HepG2 (cell line): ENCODE data around the gene YLPM1. TPM values are rescaled to one million over a fixed set of nuclear protein-coding genes. Genes with fewer than 3 reads are reported as not detected.

Experiments
- ATAC-seq: fragments of 200-7000 bp; cut with Tn5 transposase; 3 replicates; pipeline ENCODE4 v1.9.1; 2020; ENCODE audit warnings: mild to moderate bottlenecking, moderate library complexity
- BruUV-seq: library from RNA; stranded (reverse); fragments of 400-500 nt; replicated peaks from 2 replicates; lab custom pipeline; 2021; lab: Mats Ljungman, UMichigan
- CTCF ChIA-PET: fragments of 300-600 bp; formaldehyde crosslinking; extraction: SDS; loops from one replicate; lab custom pipeline; 2021; ENCODE audit warnings: low total read pairs, inconsistent platforms, low intra/inter-chr PET ratio; lab: Yijun Ruan, JAX
- POLR2A ChIA-PET: fragments of 350-600 bp; sonication (Branson Sonifier 250); formaldehyde crosslinking; loops from one replicate; lab custom pipeline; 2020; ENCODE audit warnings: antibody characterized with exemption, inconsistent platforms; lab: Yijun Ruan, JAX
- DNase-seq: peaks from one replicate; pipeline ENCODE4 v3.0.0-alpha.2; 2015; ENCODE audit warnings: low spot score
- FAIRE-seq: peaks from 3 replicates; lab custom pipeline; 2011; peaks lifted over from hg19 to GRCh38; lab: Jason Lieb, UNC
- H2AFZ ChIP-seq: one replicate; pipeline ENCODE4 v1.6.1; 2011; ENCODE audit warnings: low read length, inconsistent platforms
- H3K27ac ChIP-seq: fragments of 300-600 bp; 3 replicates; pipeline ENCODE4 v1.8.0; 2011; ENCODE audit warnings: mixed run types, mild to moderate bottlenecking, mixed read lengths, low read length, inconsistent platforms; ENCODE audit not compliant: insufficient read depth; ENCODE audit errors: extremely low read length
- H3K27me3 ChIP-seq, 2 experiments: fragments of 200-600 bp in 1 of 2; 2 replicates in 1 of 2; 3 replicates in 1 of 2; pipeline versions ENCODE4 v1.6.0 to v1.8.0; 2011; ENCODE audit warnings: low read length in 2 of 2, mild to moderate bottlenecking in 2 of 2, moderate library complexity in 2 of 2, inconsistent platforms in 1 of 2; ENCODE audit not compliant: insufficient read depth in 2 of 2, control insufficient read depth in 1 of 2
- H3K36me3 ChIP-seq, 2 experiments: fragments of 200-600 bp in 1 of 2; replicated peaks in 1 of 2; 2 replicates in 1 of 2; 3 replicates in 1 of 2; pipeline versions ENCODE4 v1.5.1 to v1.8.0; 2011; ENCODE audit warnings: low read length in 2 of 2, inconsistent platforms in 1 of 2; ENCODE audit not compliant: insufficient read depth in 2 of 2, control insufficient read depth in 1 of 2
- H3K4me1 ChIP-seq: 2 replicates; pipeline ENCODE4 v1.5.1; 2012; ENCODE audit warnings: low read length, inconsistent platforms; ENCODE audit not compliant: insufficient read depth
- H3K4me2 ChIP-seq: 2 replicates; pipeline ENCODE4 v1.6.0; 2011; ENCODE audit warnings: low read depth, low read length, inconsistent platforms
- H3K4me3 ChIP-seq, 3 experiments: fragments of 200-600 bp in 1 of 3; sonication (generic), shearing (Covaris generic) in 1 of 3; replicated peaks in 1 of 3; 2 replicates each; pipeline ENCODE4 v1.5.1; 2011 to 2016; ENCODE audit warnings: low read length in 3 of 3, inconsistent platforms in 2 of 3, low read depth in 2 of 3, mild to moderate bottlenecking in 2 of 3, control low read depth in 1 of 3, mixed read lengths in 1 of 3; ENCODE audit not compliant: insufficient read depth in 1 of 3
- H3K79me2 ChIP-seq: one replicate; pipeline ENCODE4 v1.6.1; 2011; ENCODE audit warnings: low read length, inconsistent platforms; ENCODE audit not compliant: insufficient read depth
- H3K9ac ChIP-seq: 2 replicates; pipeline ENCODE4 v1.6.0; 2011; ENCODE audit warnings: mild to moderate bottlenecking, low read depth, low read length, inconsistent platforms; ENCODE audit not compliant: insufficient read depth
- H3K9me3 ChIP-seq: 2 replicates; pipeline ENCODE4 v1.5.1; 2012; ENCODE audit warnings: mild to moderate bottlenecking, low read length
- H4K20me1 ChIP-seq: 2 replicates; pipeline ENCODE4 v1.6.0; 2011; ENCODE audit warnings: inconsistent platforms, mild to moderate bottlenecking, low read length, moderate library complexity; ENCODE audit not compliant: insufficient read depth
- RFX3 ChIP-seq: IDR thresholded peaks from 2 replicates; pipeline ENCODE4 v1.6.1; 2016; ENCODE audit warnings: missing biosample characterization, missing genetic modification reagents
- RNF219 ChIP-seq: sonication (generic); formaldehyde crosslinking; IDR thresholded peaks from 2 replicates; pipeline ENCODE4 v1.5.0; 2020; ENCODE audit warnings: mild to moderate bottlenecking, missing genetic modification reagents
- SIN3B ChIP-seq: fragments of 150-350 bp; IDR thresholded peaks from 2 replicates; pipeline ENCODE4 v1.6.1; 2014; ENCODE audit warnings: low read length
- TIGD3 ChIP-seq: sonication (generic); formaldehyde crosslinking; IDR thresholded peaks from 2 replicates; pipeline ENCODE4 v1.5.1; 2020; ENCODE audit warnings: mild to moderate bottlenecking, missing genetic modification reagents, borderline replicate concordance
- ZNF331 ChIP-seq: sonication (generic); formaldehyde crosslinking; IDR thresholded peaks from 2 replicates; pipeline ENCODE4 v1.4.0; 2020; ENCODE audit warnings: missing genetic modification reagents
- WGBS: methylation state at CpG from one replicate; pipeline ENCODE4 v1.1.6; 2017; ENCODE audit warnings: low lambda C conversion rate; 5-methylcytosine and 5-hydroxymethylcytosine counted together
- in situ Hi-C: cut with HindIII; loops from 2 replicates; pipeline ENCODE4 v1.10.0; 2017; ENCODE audit warnings: low pct_unique_long_range_greater_than_20kb; ENCODE audit not compliant: extremely low pct_ligation_motif_present
- intact Hi-C: fragments of 100-400 bp; cut with micrococcal nuclease; formaldehyde crosslinking; loops from one replicate; pipeline ENCODE4 v1.10.0; 2022; ENCODE audit not compliant: unreplicated experiment
- polyA plus RNA-seq, 8 experiments: library from polyadenylated mRNA; depleted of rRNA in 3 of 8; stranded (reverse) in 7 of 8; unstranded in 1 of 8; fragments of >200 nt; fragmentation: Illumina TruSeq in 4 of 8; extraction: Trizol in 4 of 8; gene quantifications; 2 replicates each; pipeline versions ENCODE4 v1.2.1 to v1.2.3, GENCODE V29; 2011 to 2016; ENCODE audit warnings: low read depth in 4 of 8, missing spikeins in 1 of 8, mixed read lengths in 1 of 8; ENCODE audit not compliant: insufficient read depth in 1 of 8
- total RNA-seq, 5 experiments: library from RNA; depleted of rRNA; stranded (reverse); fragments of >200 nt; fragmentation: Illumina TruSeq; extraction: Trizol; gene quantifications; 2 replicates each; pipeline ENCODE4 v1.2.3, GENCODE V29; 2016; ENCODE audit warnings: low read depth in 1 of 5

YLPM1 gene
- total and polyA plus RNA-seq, 2 of the 13 experiments (the other 11 are each of a cell fraction or from before 2014, with no cell fraction given) = 6.7 to 21.9 TPM

GRCh38 chr14:74840603-74841030 is 77.5 kb downstream of the YLPM1 start (continued):
- no peak for TF ChIP-seq RNF219 (CRISPR knock-in tag)

GRCh38 chr14:74841230-74842207 is 78.4 kb downstream of the YLPM1 start:
- DNase-seq = no peak
- H3K27me3 ChIP-seq = no peaks in the 10 kb centered on the region
- no peaks in the 10 kb centered on the region for H4K20me1 ChIP-seq
- FAIRE-seq = no peak
- no peak overlapping the region for H3K9ac ChIP-seq
- no peak overlapping the region for H3K4me3 ChIP-seq
- 92% methylated on average over 4 of the region's 4 CpGs for WGBS
- BruUV-seq = no TSS peak
- in situ Hi-C loops (no loop called here), intact Hi-C loops (no loop called here)
- ATAC-seq = no peak
- 0 out of 5 replicates have a peak, but pooled peaks cover 1 to 2% of the 10 kb centered on the region in 2 experiments for H3K36me3 ChIP-seq
- H3K4me1 ChIP-seq = peaks cover 7% of the 10 kb centered on the region
- no peak overlapping the region for H3K27ac ChIP-seq
- H3K79me2 ChIP-seq = no peaks in the 10 kb centered on the region
- no peaks in the 10 kb centered on the region for H3K9me3 ChIP-seq
- ChIA-PET POLR2A (no interaction called here), CTCF (no interaction called here)
- H2AFZ ChIP-seq = no peak overlapping the region
- TF ChIP-seq SIN3B (no peak), TIGD3 (CRISPR knock-in tag) (no peak), RFX3 (CRISPR knock-in tag) (no peak), ZNF331 (no peak)
- no peak overlapping the region for H3K4me2 ChIP-seq
